22Rv1 (cell line): ENCODE data around the gene TRPM3.

Experiments
- H3K27ac ChIP-seq: fragments of 450-650 bp; 2 replicates; pipeline ENCODE4 v1.5.1; 2017
- ZFX ChIP-seq: fragments of 450-650 bp; IDR thresholded peaks from 2 replicates; pipeline ENCODE4 v1.6.1; 2017; ENCODE audit warnings: antibody characterized with exemption, borderline replicate concordance
- TF ChIP-seq, protein P1 (sequence below): fragments of 450-650 bp; IDR thresholded peaks from 2 replicates; pipeline ENCODE4 v1.5.1; 2017; ENCODE audit warnings: mild to moderate bottlenecking

The TRPM3 gene

GRCh38 chr9:70571258-70571657 lies 550.2 kb downstream of the TRPM3 start:
- H3K27ac ChIP-seq, result no peak overlapping the region
- TF ChIP-seq, protein P1, sequence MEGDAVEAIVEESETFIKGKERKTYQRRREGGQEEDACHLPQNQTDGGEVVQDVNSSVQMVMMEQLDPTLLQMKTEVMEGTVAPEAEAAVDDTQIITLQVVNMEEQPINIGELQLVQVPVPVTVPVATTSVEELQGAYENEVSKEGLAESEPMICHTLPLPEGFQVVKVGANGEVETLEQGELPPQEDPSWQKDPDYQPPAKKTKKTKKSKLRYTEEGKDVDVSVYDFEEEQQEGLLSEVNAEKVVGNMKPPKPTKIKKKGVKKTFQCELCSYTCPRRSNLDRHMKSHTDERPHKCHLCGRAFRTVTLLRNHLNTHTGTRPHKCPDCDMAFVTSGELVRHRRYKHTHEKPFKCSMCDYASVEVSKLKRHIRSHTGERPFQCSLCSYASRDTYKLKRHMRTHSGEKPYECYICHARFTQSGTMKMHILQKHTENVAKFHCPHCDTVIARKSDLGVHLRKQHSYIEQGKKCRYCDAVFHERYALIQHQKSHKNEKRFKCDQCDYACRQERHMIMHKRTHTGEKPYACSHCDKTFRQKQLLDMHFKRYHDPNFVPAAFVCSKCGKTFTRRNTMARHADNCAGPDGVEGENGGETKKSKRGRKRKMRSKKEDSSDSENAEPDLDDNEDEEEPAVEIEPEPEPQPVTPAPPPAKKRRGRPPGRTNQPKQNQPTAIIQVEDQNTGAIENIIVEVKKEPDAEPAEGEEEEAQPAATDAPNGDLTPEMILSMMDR, result no peak
- TF ChIP-seq ZFX, result no peak

- TF ChIP-seq, protein P1, result no peak
- no peak for TF ChIP-seq ZFX
- no peak overlapping the region for H3K27ac ChIP-seq
These were observed 551.6 kb downstream of the TRPM3 start for GRCh38 chr9:70569791-70570190.

GRCh38 chr9:70569070-70569772 lies 552.2 kb downstream of the TRPM3 start:
- TF ChIP-seq, protein P1, result no peak
- TF ChIP-seq ZFX, result no peak
- H3K27ac ChIP-seq, result no peak overlapping the region

DNA sequence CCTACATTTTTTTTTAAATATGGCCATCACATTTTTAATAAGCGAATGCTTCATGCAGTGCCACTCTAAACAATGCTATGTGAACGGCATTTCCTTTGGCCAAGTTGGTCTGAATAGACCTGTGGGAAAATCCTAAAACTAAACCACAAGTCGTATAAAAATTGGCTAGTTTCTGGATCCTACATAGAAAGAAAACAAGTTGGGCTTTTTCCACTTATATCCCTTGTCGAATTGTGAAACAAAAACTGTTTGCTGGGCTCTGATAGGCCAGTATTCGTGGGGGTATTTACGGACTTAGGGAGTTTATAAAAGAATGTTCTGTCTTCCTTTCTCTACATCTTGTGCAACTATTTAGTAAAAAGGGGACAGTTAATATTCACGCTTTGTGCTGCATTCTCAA lies 553.9 kb downstream of the TRPM3 start:
- TF ChIP-seq ZFX, result no peak
- TF ChIP-seq, protein P1, result no peak
- no peak overlapping the region for H3K27ac ChIP-seq

- no peak overlapping the region for H3K27ac ChIP-seq
- no peak for TF ChIP-seq ZFX
- TF ChIP-seq, protein P1, result no peak
These were observed 554.7 kb downstream of the TRPM3 start for GRCh38 chr9:70566751-70567150.

- no peak overlapping the region for H3K27ac ChIP-seq
- TF ChIP-seq, protein P1, result no peak
- TF ChIP-seq ZFX, result no peak
These were observed 555.4 kb downstream of the TRPM3 start for GRCh38 chr9:70566066-70566465.

GRCh38 chr9:70564468-70565335 lies 556.7 kb downstream of the TRPM3 start:
- H3K27ac ChIP-seq, result no peak overlapping the region

More at GRCh38 chr9:70564468-70565335, 556.7 kb downstream of the TRPM3 start:
- TF ChIP-seq, protein P1, result no peak
- no peak for TF ChIP-seq ZFX
